MM.1S (cell line): Measurements from ENCODE around the gene LCLAT1.
"Not testable (repeated sequence)": the region's sequence is repeated elsewhere in the genome, so short reads cannot be mapped to it uniquely, and the experiment has no call there.

Source experiments
- DNase-seq: peaks from one replicate; pipeline ENCODE4 v3.0.0-alpha.2; 2015
- H2AFZ ChIP-seq: fragments of 300-600 bp; sonication (generic); 2 replicates; pipeline ENCODE4 v1.6.0; 2016; ENCODE audit warnings: antibody characterized with exemption, low read length
- H3F3A ChIP-seq: fragments of 300-600 bp; sonication (generic); 2 replicates; pipeline ENCODE4 v1.6.1; 2016; ENCODE audit warnings: mild to moderate bottlenecking, antibody characterized with exemption, low read length, moderate library complexity, mixed read lengths; ENCODE audit not compliant: insufficient read depth
- H3K27ac ChIP-seq: fragments of 300-600 bp; sonication (generic); 2 replicates; pipeline ENCODE4 v1.5.1; 2016; ENCODE audit warnings: mild to moderate bottlenecking, low read length
- H3K27me3 ChIP-seq: fragments of 300-600 bp; sonication (generic); replicated peaks from 2 replicates; pipeline ENCODE4 v1.6.0; 2016; ENCODE audit warnings: low read length; ENCODE audit not compliant: insufficient read depth
- H3K36me3 ChIP-seq: fragments of 300-600 bp; sonication (generic); replicated peaks from 2 replicates; pipeline ENCODE4 v1.6.1; 2016; ENCODE audit warnings: mild to moderate bottlenecking, low read length, mixed read lengths; ENCODE audit not compliant: insufficient read depth
- H3K4me1 ChIP-seq: fragments of 300-600 bp; sonication (generic); 2 replicates; pipeline ENCODE4 v1.6.1; 2016; ENCODE audit warnings: low read length, mixed read lengths
- H3K4me2 ChIP-seq: fragments of 300-600 bp; sonication (generic); 2 replicates; pipeline ENCODE4 v1.6.0; 2016; ENCODE audit warnings: low read depth, low read length
- H3K4me3 ChIP-seq: fragments of 300-600 bp; sonication (generic); 2 replicates; pipeline ENCODE4 v1.5.1; 2016; ENCODE audit warnings: low read length, mixed read lengths
- H3K79me2 ChIP-seq: fragments of 300-600 bp; sonication (generic); 2 replicates; pipeline ENCODE4 v1.6.1; 2016; ENCODE audit warnings: mixed run types, low read length, mixed read lengths
- H3K9ac ChIP-seq: fragments of 300-600 bp; sonication (generic); 2 replicates; pipeline ENCODE4 v1.6.1; 2016; ENCODE audit warnings: low read length, mixed read lengths
- H3K9me2 ChIP-seq: fragments of 300-600 bp; sonication (generic); replicated peaks from 2 replicates; pipeline ENCODE4 v1.6.1; 2016; ENCODE audit warnings: mild to moderate bottlenecking, low read length, mixed read lengths; ENCODE audit not compliant: insufficient read depth
- H3K9me3 ChIP-seq: fragments of 300-600 bp; sonication (generic); replicated peaks from 2 replicates; pipeline ENCODE4 v1.6.1; 2016; ENCODE audit warnings: mild to moderate bottlenecking, low read length, mixed read lengths; ENCODE audit not compliant: insufficient read depth
- H4K20me1 ChIP-seq: fragments of 300-600 bp; sonication (generic); 2 replicates; pipeline ENCODE4 v1.6.1; 2016; ENCODE audit warnings: mild to moderate bottlenecking, low read length, moderate library complexity, mixed read lengths; ENCODE audit not compliant: insufficient read depth
- CTCF ChIP-seq: fragments of 300-600 bp; sonication (generic); IDR thresholded peaks from 2 replicates; pipeline ENCODE4 v1.5.1; 2016; ENCODE audit warnings: antibody characterized with exemption, low read length, mixed read lengths
- EZH2 ChIP-seq: fragments of 300-600 bp; sonication (generic); optimal IDR thresholded peaks from 2 replicates; pipeline ENCODE3; 2017; ENCODE audit warnings: low read depth, mild to moderate bottlenecking, antibody characterized with exemption, low read length, mixed read lengths
- EZH2phosphoT487 ChIP-seq: fragments of 300-600 bp; sonication (generic); IDR thresholded peaks from 2 replicates; pipeline ENCODE4 v1.6.1; 2018; ENCODE audit warnings: antibody characterized with exemption, low read length

LCLAT1 gene

GRCh38 chr2:30641765-30642345, 194.8 kb downstream of the LCLAT1 start:
- Histone ChIP-seq H3K36me3 (no peaks in the 10 kb centered on the region), H3K4me1 (peaks cover 25% of the 10 kb centered on the region), H3K9me3 (no peaks in the 10 kb centered on the region), H3K27ac (no peak overlapping the region), H3K79me2 (no peaks in the 10 kb centered on the region), H2AFZ (no peak overlapping the region), H3K9ac (no peak overlapping the region), H3K4me2 (no peak overlapping the region), H3K27me3 (peaks cover 5% of the 10 kb centered on the region), H3K9me2 (no peaks in the 10 kb centered on the region), H3F3A (peaks cover 7% of the 10 kb centered on the region; the same call in 1 of the 2 replicates), H4K20me1 (no peaks in the 10 kb centered on the region), H3K4me3 (no peak overlapping the region)
- no peak for TF ChIP-seq EZH2phosphoT487
- no peak for TF ChIP-seq EZH2
- no peak for TF ChIP-seq CTCF
- DNase-seq = no peak

GRCh38 chr2:30643013-30643412, 196.0 kb downstream of the LCLAT1 start:
- DNase-seq, H2AFZ ChIP-seq, H3K4me2 ChIP-seq, H3K36me3 ChIP-seq, H3K27me3 ChIP-seq, H3K9me2 ChIP-seq, H4K20me1 ChIP-seq, H3F3A ChIP-seq, H3K79me2 ChIP-seq, H3K27ac ChIP-seq, H3K9ac ChIP-seq, H3K9me3 ChIP-seq, H3K4me3 ChIP-seq: not testable (repeated sequence)
- peaks cover 25% of the 10 kb centered on the region for H3K4me1 ChIP-seq

GRCh38 chr2:30643674-30644073, 196.6 kb downstream of the LCLAT1 start:
- TF ChIP-seq EZH2 (no peak), EZH2phosphoT487 (no peak), CTCF (no peak)

GRCh38 chr2:30645081-30645744, 198.2 kb downstream of the LCLAT1 start:
- H3K36me3 ChIP-seq = no peaks in the 10 kb centered on the region
- no peak overlapping the region for H3K9ac ChIP-seq
- no peak overlapping the region for H3K27ac ChIP-seq
- no peaks in the 10 kb centered on the region for H3K9me2 ChIP-seq
- H4K20me1 ChIP-seq = no peaks in the 10 kb centered on the region
- no peaks in the 10 kb centered on the region for H3K79me2 ChIP-seq
- H3K4me2 ChIP-seq = no peak overlapping the region
- peaks cover 10% of the 10 kb centered on the region for H3K4me1 ChIP-seq
- H3K4me3 ChIP-seq = no peak overlapping the region
- H3K27me3 ChIP-seq = no peaks in the 10 kb centered on the region
- TF ChIP-seq CTCF (no peak), EZH2 (no peak), EZH2phosphoT487 (no peak)
- no peaks in the 10 kb centered on the region for H3K9me3 ChIP-seq
- no peak overlapping the region for H2AFZ ChIP-seq
- DNase-seq = no peak
- 0 out of 2 replicates have a peak, but pooled peaks cover under 1% of the 10 kb centered on the region for H3F3A ChIP-seq

More at GRCh38 chr2:30643674-30644073, 196.6 kb downstream of the LCLAT1 start:
- Histone ChIP-seq H3K4me1 (peaks cover 25% of the 10 kb centered on the region), H3F3A (peaks cover 7% of the 10 kb centered on the region; the same call in 1 of the 2 replicates), H3K27me3 (no peaks in the 10 kb centered on the region), H3K79me2 (no peaks in the 10 kb centered on the region), H3K4me2 (no peak overlapping the region), H3K27ac (no peak overlapping the region), H3K4me3 (no peak overlapping the region), H3K9ac (no peak overlapping the region), H2AFZ (no peak overlapping the region), H3K36me3 (no peaks in the 10 kb centered on the region), H3K9me2 (no peaks in the 10 kb centered on the region), H3K9me3 (no peaks in the 10 kb centered on the region), H4K20me1 (no peaks in the 10 kb centered on the region)
- no peak for DNase-seq
